ENCODE measurements around the gene LTA4H. TPM values are rescaled to one million over a fixed set of nuclear protein-coding genes. Genes with fewer than 3 reads are reported as not detected.

Gene LTA4H
- total and polyA plus RNA-seq, 12 donors, result 25.2 to 50.6 (median 39.1) TPM

DNA sequence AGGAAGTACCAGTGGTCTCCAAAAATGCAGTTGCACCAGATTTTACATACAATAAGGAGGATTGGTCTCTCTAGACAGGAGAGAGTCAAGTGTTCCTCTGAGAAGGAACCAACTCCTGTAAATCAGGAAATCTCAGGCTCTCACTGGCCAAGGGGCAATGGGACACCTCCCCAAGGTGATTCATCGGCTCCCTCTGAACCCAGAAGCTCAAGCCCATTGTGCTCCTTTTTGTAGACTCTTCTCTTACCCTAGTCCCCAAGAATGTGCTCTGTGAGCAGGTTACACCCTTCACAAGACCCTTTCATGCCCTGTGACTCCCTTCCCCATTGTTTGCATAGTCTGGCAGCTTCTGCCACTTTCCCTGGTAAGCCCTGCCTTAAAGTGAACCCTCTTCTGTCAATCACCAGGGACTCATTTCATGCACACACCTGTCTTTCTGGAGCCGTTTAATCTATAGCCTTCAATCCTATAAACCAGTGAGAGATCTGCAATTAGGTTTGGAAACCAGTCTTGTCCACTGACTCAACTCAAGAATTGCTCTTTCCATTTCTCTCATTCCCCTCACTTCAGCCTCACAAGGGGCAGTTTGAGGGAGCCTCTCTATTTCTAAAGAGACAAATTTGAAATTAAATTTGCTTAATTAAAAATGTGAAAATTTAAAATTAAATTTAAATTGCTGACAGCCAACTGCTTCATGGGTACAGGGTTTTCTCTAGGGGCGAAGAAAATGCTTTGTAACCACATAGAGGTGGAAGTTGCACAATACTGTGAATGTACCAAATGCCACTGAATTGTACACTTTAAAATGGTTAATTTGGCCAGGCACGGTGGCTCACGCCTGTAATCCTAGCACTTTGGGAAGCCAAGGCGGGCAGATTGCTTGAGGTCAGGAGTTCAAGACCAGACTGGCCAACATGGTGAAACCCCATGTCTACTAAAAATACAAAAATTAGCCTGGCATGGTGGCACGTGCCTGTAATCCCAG, 38.3 kb upstream of the LTA4H start:
- peaks cover under 1 to 59% (median 21%) of the 10 kb centered on the region in 9 donors for H3K4me1 ChIP-seq
- H3K27ac ChIP-seq, result peak overlapping the region in 3 of 10 donors; percentile 43 to 70 (median 48)
- intact Hi-C loops (cut with DNase I), result loop anchor here in 3 of 10 donors (5.0 kb wide), 2 partner anchors 34 to 49 kb away; no protein-coding TSS in a partner anchor
- peaks cover 0 to 13% (median 0%) of the 10 kb centered on the region in 7 donors for H3K27me3 ChIP-seq
- DNase-seq (no peak), ATAC-seq (peak in 1 of 8 donors; percentile 31)
- H3K4me3 ChIP-seq, result no peak overlapping the region
- no peaks in the 10 kb centered on the region for H3K36me3 ChIP-seq
- no peaks in the 10 kb centered on the region for H3K9me3 ChIP-seq
- WGBS, 2 donors, result 79 to 82% methylated on average over 7 of the region's 7 CpGs
- TF ChIP-seq, protein P1, sequence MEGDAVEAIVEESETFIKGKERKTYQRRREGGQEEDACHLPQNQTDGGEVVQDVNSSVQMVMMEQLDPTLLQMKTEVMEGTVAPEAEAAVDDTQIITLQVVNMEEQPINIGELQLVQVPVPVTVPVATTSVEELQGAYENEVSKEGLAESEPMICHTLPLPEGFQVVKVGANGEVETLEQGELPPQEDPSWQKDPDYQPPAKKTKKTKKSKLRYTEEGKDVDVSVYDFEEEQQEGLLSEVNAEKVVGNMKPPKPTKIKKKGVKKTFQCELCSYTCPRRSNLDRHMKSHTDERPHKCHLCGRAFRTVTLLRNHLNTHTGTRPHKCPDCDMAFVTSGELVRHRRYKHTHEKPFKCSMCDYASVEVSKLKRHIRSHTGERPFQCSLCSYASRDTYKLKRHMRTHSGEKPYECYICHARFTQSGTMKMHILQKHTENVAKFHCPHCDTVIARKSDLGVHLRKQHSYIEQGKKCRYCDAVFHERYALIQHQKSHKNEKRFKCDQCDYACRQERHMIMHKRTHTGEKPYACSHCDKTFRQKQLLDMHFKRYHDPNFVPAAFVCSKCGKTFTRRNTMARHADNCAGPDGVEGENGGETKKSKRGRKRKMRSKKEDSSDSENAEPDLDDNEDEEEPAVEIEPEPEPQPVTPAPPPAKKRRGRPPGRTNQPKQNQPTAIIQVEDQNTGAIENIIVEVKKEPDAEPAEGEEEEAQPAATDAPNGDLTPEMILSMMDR (IDR thresholded peaks at IDR 0.05), result no peak

DNA sequence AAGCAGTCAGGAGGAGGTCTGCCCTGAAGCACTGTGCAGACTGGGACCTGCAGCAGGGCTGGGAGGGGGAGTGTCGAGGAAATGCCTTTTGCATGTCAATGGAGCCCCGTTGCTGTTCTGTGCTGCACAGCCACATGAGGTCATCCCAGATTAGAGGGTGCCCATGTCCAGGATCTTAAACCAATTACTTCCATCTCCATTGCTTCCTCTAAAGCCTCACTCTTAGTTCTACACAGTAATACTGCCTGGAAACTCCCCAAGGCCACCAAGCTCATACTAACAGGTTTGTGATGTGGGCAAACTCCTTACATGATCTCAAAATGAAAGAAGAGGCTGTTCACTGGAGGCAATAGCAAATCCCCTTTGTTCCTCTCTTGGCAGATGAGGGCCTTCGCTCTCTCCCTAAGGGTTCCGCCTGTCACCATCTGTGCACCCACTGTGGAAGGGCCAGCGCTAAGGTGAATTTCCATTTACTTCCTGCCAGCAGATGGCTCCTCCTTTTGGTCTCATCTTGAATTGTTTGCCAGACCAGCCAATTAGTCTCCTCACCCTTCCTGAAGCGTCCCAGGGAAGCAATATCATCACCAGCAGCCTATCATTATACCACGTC, 35.4 kb upstream of the LTA4H start:
- Histone ChIP-seq H3K9me3 (no peaks in the 10 kb centered on the region), H3K36me3 (no peaks in the 10 kb centered on the region), H3K27ac (peak overlapping the region in 6 of 10 donors; percentile 0 to 70 (median 29)), H3K4me3 (no peak overlapping the region), H3K27me3 (peaks cover 0 to 7% (median 0%) of the 10 kb centered on the region in 7 donors), H3K4me1 (peaks cover 0 to 46% (median 12%) of the 10 kb centered on the region in 9 donors)
- DNase-seq (no peak), ATAC-seq (peak; percentile 38 to 72 (median 61))
- intact Hi-C loops (cut with DNase I), result loop anchor here in 3 of 10 donors (5.0 kb wide), 2 partner anchors 37 to 52 kb away; no protein-coding TSS in a partner anchor
- 29 to 32% methylated on average over 7 of the region's 7 CpGs for WGBS, 2 donors
- TF ChIP-seq, protein P1 (IDR thresholded peaks at IDR 0.05), result peak in 5 of 9 donors; percentile 4 to 35 (median 16)

DNA sequence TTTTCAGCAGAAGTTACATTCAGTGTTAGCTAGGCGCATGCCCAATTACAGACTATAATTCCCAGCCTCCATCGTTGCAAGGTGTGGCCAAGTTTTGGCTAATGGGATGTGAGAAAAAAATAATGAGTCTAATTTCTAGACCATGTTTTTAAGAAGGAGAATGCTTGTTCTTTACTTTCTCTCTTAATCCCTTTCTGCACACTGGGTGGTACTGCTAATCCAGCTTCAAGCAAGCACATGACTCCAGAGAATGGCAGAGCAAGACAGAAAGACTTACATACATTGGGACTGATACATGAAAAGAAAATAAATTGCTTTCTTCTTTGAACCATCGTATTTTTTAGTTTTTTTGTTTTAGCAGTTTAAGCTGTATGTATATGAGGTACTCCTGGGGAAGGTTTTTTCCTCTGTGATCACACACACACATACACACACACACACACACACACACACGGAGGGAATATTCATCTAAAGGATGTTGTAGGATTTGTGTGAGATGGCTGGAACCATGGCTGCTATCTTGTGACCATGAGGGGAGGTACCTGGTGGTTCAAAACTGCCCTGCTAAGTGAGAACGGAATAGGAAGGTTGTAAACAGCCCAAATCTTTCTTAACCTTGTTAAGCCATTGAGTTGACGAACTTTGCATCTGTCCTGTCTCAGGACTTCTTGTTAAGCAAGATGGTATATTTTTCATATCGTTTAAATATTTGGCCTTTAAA, 34.3 kb upstream of the LTA4H start:
- Histone ChIP-seq H3K9me3 (no peaks in the 10 kb centered on the region), H3K27me3 (peaks cover 0 to 7% (median 0%) of the 10 kb centered on the region in 7 donors), H3K27ac (no peak overlapping the region), H3K36me3 (no peaks in the 10 kb centered on the region), H3K4me3 (no peak overlapping the region), H3K4me1 (peaks cover 0 to 50% (median 15%) of the 10 kb centered on the region in 9 donors)
- TF ChIP-seq, protein P1 (IDR thresholded peaks at IDR 0.05), result no peak
- intact Hi-C loops (cut with DNase I), result loop anchor here in 7 of 10 donors (5.0 to 10.0 kb wide), 5 partner anchors 38 to 335 kb away; partner anchors contain the start of gene CDK17 (in 2 of the 7)
- ATAC-seq (no peak), DNase-seq (no peak)
- WGBS, 2 donors, result 87 to 89% methylated on average over 7 of the region's 7 CpGs

Measured in heart right ventricle (tissue), 16 donors.